ENCODE measurements around the gene GLRX3. TPM values are rescaled to one million over a fixed set of nuclear protein-coding genes. Genes with fewer than 3 reads are reported as not detected.

The GLRX3 gene
- polyA plus RNA-seq, 1 donor from 2014 or later, result 118 TPM

DNA sequence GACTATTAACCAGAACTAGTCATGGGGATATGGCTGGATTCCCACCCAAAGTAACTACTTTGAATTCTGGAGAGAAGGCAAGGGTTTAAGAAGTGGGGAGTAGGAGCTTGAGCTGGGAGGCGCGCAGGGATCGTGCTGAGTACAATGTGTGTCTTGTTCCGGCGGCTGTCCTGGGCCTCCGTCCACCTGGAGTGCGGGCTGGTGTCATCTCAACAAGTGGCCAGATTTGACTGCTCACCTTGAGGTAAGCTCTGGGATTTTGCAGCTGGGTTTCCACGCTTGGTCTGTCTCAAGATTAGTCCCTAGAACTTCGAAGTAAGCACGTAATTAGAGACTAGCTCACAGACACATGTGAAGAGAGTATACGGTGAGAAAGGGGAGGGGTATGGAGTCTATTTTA, 49.4 kb downstream of the GLRX3 start:
- Histone ChIP-seq H3K9me3 (ENCODE audit: low read length) (no peaks in the 10 kb centered on the region), H3K27me3 (ENCODE audit: insufficient read depth, low read depth, low read length) (no peaks in the 10 kb centered on the region), H3K4me3 (ENCODE audit: low read length) (no peak overlapping the region), H3F3A (ENCODE audit: insufficient read depth, low read length, poor library complexity, severe bottlenecking) (no peaks in the 10 kb centered on the region), H2AFZ (ENCODE audit: low read depth, low read length) (no peak overlapping the region), H3K36me3 (ENCODE audit: insufficient read depth, low read length) (no peaks in the 10 kb centered on the region), H4K20me1 (ENCODE audit: insufficient read depth) (no peaks in the 10 kb centered on the region), H3K9me2 (ENCODE audit: insufficient read depth, low read length) (no peaks in the 10 kb centered on the region), H3K79me2 (replicated peaks; ENCODE audit: insufficient read depth, low read length) (no peaks in the 10 kb centered on the region), H3K4me2 (ENCODE audit: low read length) (no peak overlapping the region), H3K9ac (ENCODE audit: low read length) (no peak overlapping the region), H3K27ac (ENCODE audit: low read length) (no peak overlapping the region)
- no peak for TF ChIP-seq CTCF (IDR thresholded peaks at IDR 0.05; ENCODE audit: poor library complexity, severe bottlenecking)
- no peak for TF ChIP-seq TAF1 (IDR thresholded peaks at IDR 0.05; ENCODE audit: low read depth)
- TF ChIP-seq SMC3 (conservative IDR thresholded peaks at IDR 0.05; ENCODE audit: poor library complexity), result no peak
- no peak for TF ChIP-seq REST (IDR thresholded peaks at IDR 0.05; ENCODE audit: borderline replicate concordance)
- TF ChIP-seq RAD21 (conservative IDR thresholded peaks at IDR 0.05), result no peak
- TF ChIP-seq EZH2 (IDR thresholded peaks at IDR 0.05; ENCODE audit: borderline replicate concordance, insufficient read depth, low read length, poor library complexity, severe bottlenecking), result no peak
- TF ChIP-seq EP300 (conservative IDR thresholded peaks at IDR 0.05; ENCODE audit: poor library complexity, severe bottlenecking), result no peak
- no peak for TF ChIP-seq MXI1 (conservative IDR thresholded peaks at IDR 0.05; ENCODE audit: poor library complexity, severe bottlenecking)
- no peak for TF ChIP-seq POLR2AphosphoS5 (IDR thresholded peaks at IDR 0.05)

DNA sequence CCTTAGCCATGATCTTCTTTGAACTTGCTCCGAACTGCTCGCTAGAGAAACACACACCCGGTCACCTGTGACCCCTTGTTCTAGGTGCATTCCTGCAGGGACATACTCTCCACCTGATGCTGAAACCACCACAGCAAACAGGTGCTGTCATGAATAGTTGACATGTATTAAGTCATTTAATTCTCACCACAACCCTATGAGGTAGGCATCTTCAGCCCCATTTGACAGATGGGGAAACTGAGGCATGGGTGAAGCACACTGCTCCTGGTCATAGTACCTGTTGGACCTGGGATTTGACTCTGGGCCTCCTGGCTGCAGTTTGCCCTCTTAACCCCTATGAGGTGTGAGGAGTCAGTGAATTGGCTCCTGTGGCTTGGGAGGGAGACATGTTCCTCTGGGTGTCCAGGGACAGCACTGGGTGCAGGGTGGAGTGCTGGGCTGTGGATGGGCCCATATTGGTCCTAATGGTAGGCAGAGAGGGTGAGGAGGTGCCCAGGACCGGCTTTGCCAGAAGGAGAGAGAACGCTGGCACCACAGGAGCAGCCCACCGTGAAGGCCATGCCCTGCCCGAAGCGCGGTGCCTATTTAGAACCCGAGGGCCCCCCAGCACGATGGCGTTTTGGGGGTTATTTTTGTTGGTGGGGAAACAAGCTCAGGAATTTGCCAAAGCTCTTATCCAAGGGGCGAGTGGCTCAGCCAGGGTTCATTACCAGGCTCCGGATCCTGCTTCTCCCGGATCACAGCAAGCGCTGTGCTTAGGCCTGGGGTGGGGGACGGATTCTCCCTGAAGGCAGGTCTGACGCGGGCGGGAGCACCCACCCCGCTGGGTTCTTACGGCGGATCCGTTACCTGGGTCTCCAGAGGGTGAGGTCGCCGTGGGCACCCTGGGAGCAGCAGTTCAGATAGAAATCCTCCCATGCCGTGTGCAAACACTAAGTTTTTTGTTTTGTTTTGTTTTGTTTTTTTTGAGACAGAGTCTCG, 52.3 kb downstream of the GLRX3 start:
- no peaks in the 10 kb centered on the region for H3K27me3 ChIP-seq (ENCODE audit: insufficient read depth, low read depth, low read length)
- TF ChIP-seq MXI1 (conservative IDR thresholded peaks at IDR 0.05; ENCODE audit: poor library complexity, severe bottlenecking) (no peak), TAF1 (IDR thresholded peaks at IDR 0.05; ENCODE audit: low read depth) (no peak), EP300 (conservative IDR thresholded peaks at IDR 0.05; ENCODE audit: poor library complexity, severe bottlenecking) (no peak), SMC3 (conservative IDR thresholded peaks at IDR 0.05; ENCODE audit: poor library complexity) (no peak), RAD21 (conservative IDR thresholded peaks at IDR 0.05) (no peak), CTCF (IDR thresholded peaks at IDR 0.05; ENCODE audit: poor library complexity, severe bottlenecking) (no peak), POLR2AphosphoS5 (IDR thresholded peaks at IDR 0.05) (no peak), REST (IDR thresholded peaks at IDR 0.05; ENCODE audit: borderline replicate concordance) (no peak), EZH2 (IDR thresholded peaks at IDR 0.05; ENCODE audit: borderline replicate concordance, insufficient read depth, low read length, poor library complexity, severe bottlenecking) (no peak)
- H3K9ac ChIP-seq (ENCODE audit: low read length), result no peak overlapping the region
- H4K20me1 ChIP-seq (ENCODE audit: insufficient read depth), result no peaks in the 10 kb centered on the region
- no peaks in the 10 kb centered on the region for H3K9me2 ChIP-seq (ENCODE audit: insufficient read depth, low read length)
- no peaks in the 10 kb centered on the region for H3K36me3 ChIP-seq (ENCODE audit: insufficient read depth, low read length)
- no peak overlapping the region for H3K4me3 ChIP-seq (ENCODE audit: low read length)
- no peaks in the 10 kb centered on the region for H3K9me3 ChIP-seq (ENCODE audit: low read length)
- H3K27ac ChIP-seq (ENCODE audit: low read length), result no peak overlapping the region
- H3K4me2 ChIP-seq (ENCODE audit: low read length), result no peak overlapping the region
- H3F3A ChIP-seq (ENCODE audit: insufficient read depth, low read length, poor library complexity, severe bottlenecking), result no peaks in the 10 kb centered on the region
- H2AFZ ChIP-seq (ENCODE audit: low read depth, low read length), result no peak overlapping the region
- no peaks in the 10 kb centered on the region for H3K79me2 ChIP-seq (replicated peaks; ENCODE audit: insufficient read depth, low read length)

All from neural cell (in vitro differentiated cells).